T-helper 2 cell treated with Interferon-gamma antibody and Interleukin-4, amounts not matched to agents 100 ng/mL and 5 ng/mL, for 36 hours (primary cell): ENCODE results near the gene PCYT2. TPM values are rescaled to one million over a fixed set of nuclear protein-coding genes. Genes with fewer than 3 reads are reported as not detected.
"Not testable (repeated sequence)": the region's sequence is repeated elsewhere in the genome, so short reads cannot be mapped to it uniquely, and the experiment has no call there.

ENCODE experiments used
- intact Hi-C: fragments of 100-400 bp; cut with micrococcal nuclease; formaldehyde crosslinking; loops from one replicate; pipeline ENCODE4 v1.15.1; 2023
- total RNA-seq: library from RNA; stranded (reverse); gene quantifications from 2 replicates; pipeline ENCODE4 v1.2.3, GENCODE V29; 2022

PCYT2 gene
- total RNA-seq, 1 donor from 2014 or later, result 39.1 TPM

GRCh38 chr17:81927653-81928543 lies 16.7 kb upstream of the PCYT2 start, which contains the start of gene MAFG:
TSS of gene MAFG (minus strand) at chr17:81927735. CDS start at chr17:81923185, 4,550 bp downstream.
- intact Hi-C loops, result loop anchor here (1.0 to 10.0 kb wide), 5 partner anchors 9 to 167 kb away; partner anchors contain the start of genes ALYREF, ANAPC11, CENPX and FASN

GRCh38 chr17:81927152-81927652 lies 16.0 kb upstream of the PCYT2 start:
- intact Hi-C loops, result loop anchor here (2.0 to 10.0 kb wide), 4 partner anchors 36 to 168 kb away; partner anchors contain the start of genes ALYREF, ANAPC11, CENPX and FASN

GRCh38 chr17:81926451-81927151 lies 15.4 kb upstream of the PCYT2 start:
- intact Hi-C loops, result loop anchor here (2.0 to 10.0 kb wide), 4 partner anchors 36 to 168 kb away; partner anchors contain the start of genes ALYREF, ANAPC11, CENPX and FASN

- intact Hi-C loops, result loop anchor here (2.0 to 10.0 kb wide), 4 partner anchors 35 to 169 kb away; partner anchors contain the start of genes ALYREF, ANAPC11, CENPX and FASN
Measured at GRCh38 chr17:81925860-81926450, 14.8 kb upstream of the PCYT2 start.

- intact Hi-C loops, result loop anchor here (5.0 to 10.0 kb wide), 2 partner anchors 97 to 170 kb away; partner anchors contain the start of genes CENPX, FASN and LRRC45
Measured at GRCh38 chr17:81924557-81925532, 13.6 kb upstream of the PCYT2 start.

- intact Hi-C loops, result loop anchor here (10.0 kb wide), 1 partner anchor 171 kb away; the partner anchor contains the start of gene FASN
Measured at GRCh38 chr17:81923302-81924260, 12.4 kb upstream of the PCYT2 start.

- intact Hi-C loops, result loop anchor here (10.0 kb wide), 1 partner anchor 172 kb away; the partner anchor contains the start of gene FASN
Measured at GRCh38 chr17:81922566-81923301, 11.5 kb upstream of the PCYT2 start.

GRCh38 chr17:81921996-81922565 lies 10.9 kb upstream of the PCYT2 start:
- intact Hi-C loops, result loop anchor here (10.0 kb wide), 1 partner anchor 173 kb away; the partner anchor contains the start of gene FASN

- intact Hi-C loops, result loop anchor here (10.0 kb wide), 1 partner anchor 173 kb away; the partner anchor contains the start of gene FASN
Measured at GRCh38 chr17:81921537-81921862, 10.3 kb upstream of the PCYT2 start.

- intact Hi-C loops, result loop anchor here (10.0 kb wide), 1 partner anchor 174 kb away; the partner anchor contains the start of gene FASN
Measured at GRCh38 chr17:81920612-81921536, 9.7 kb upstream of the PCYT2 start.

GRCh38 chr17:81918832-81919545 lies 7.8 kb upstream of the PCYT2 start:
- intact Hi-C loops, result no loop called here

- intact Hi-C loops, result not testable (repeated sequence)
Measured at GRCh38 chr17:81918333-81918669, 7.1 kb upstream of the PCYT2 start.

GRCh38 chr17:81917565-81918332 lies 6.5 kb upstream of the PCYT2 start, which contains the start of gene SIRT7:
TSS of gene SIRT7 (minus strand) at chr17:81918176. CDS start at chr17:81918131, 45 bp downstream.
- intact Hi-C loops, result no loop called here

GRCh38 chr17:81916234-81917001 lies 5.2 kb upstream of the PCYT2 start:
- intact Hi-C loops, result no loop called here
